Muscle layer of duodenum (tissue), 2 donors: ENCODE measurements around the gene PIK3R6.
"Not testable (repeated sequence)": the region's sequence is repeated elsewhere in the genome, so short reads cannot be mapped to it uniquely, and the experiment has no call there.

Experiments
- H3K27ac ChIP-seq: one replicate; pipeline ENCODE4 v1.7.0; 2013; ENCODE audit warnings: mild to moderate bottlenecking, low read length
- H3K27me3 ChIP-seq: one replicate; pipeline ENCODE4 v1.7.0; 2013; ENCODE audit warnings: low read depth, mild to moderate bottlenecking, control low read depth, low read length
- H3K36me3 ChIP-seq, 2 donors: one replicate each; pipeline ENCODE4 v1.7.0; 2013; ENCODE audit warnings: low read length in 2 of 2, control low read depth in 1 of 2, mild to moderate bottlenecking in 1 of 2; ENCODE audit not compliant: insufficient read depth in 2 of 2, control insufficient read depth in 1 of 2
- H3K4me1 ChIP-seq, 2 donors: one replicate each; pipeline ENCODE4 v1.7.0; 2013; ENCODE audit warnings: low read length in 2 of 2, mild to moderate bottlenecking in 2 of 2, control low read depth in 1 of 2, moderate library complexity in 1 of 2; ENCODE audit not compliant: insufficient read depth in 2 of 2, control insufficient read depth in 1 of 2
- H3K4me3 ChIP-seq, 2 donors: one replicate each; pipeline ENCODE4 v1.7.0; 2013; ENCODE audit warnings: low read length in 2 of 2, low read depth in 1 of 2, mild to moderate bottlenecking in 1 of 2
- H3K9me3 ChIP-seq, 2 donors: one replicate each; pipeline ENCODE4 v1.7.0; 2013; ENCODE audit warnings: low read length in 2 of 2, control low read depth in 1 of 2, mild to moderate bottlenecking in 1 of 2; ENCODE audit not compliant: control insufficient read depth in 1 of 2
- donor health status: healthy.

PIK3R6 gene

GRCh38 chr17:8856869-8857575 lies 10.5 kb downstream of the PIK3R6 start:
- H3K4me3 ChIP-seq, result no peak overlapping the region
- no peak overlapping the region for H3K27ac ChIP-seq
- H3K27me3 ChIP-seq, result no peaks in the 10 kb centered on the region

GRCh38 chr17:8856205-8856603 lies 11.3 kb downstream of the PIK3R6 start:
- not testable (repeated sequence) for H3K4me3 ChIP-seq, H3K9me3 ChIP-seq, H3K4me1 ChIP-seq, H3K27ac ChIP-seq, H3K27me3 ChIP-seq, H3K36me3 ChIP-seq

More at GRCh38 chr17:8856869-8857575, 10.5 kb downstream of the PIK3R6 start:
- Histone ChIP-seq H3K4me1 (peaks cover 0 to 3% of the 10 kb centered on the region in 2 donors), H3K9me3 (no peaks in the 10 kb centered on the region), H3K36me3 (no peaks in the 10 kb centered on the region)

GRCh38 chr17:8855477-8856204 lies 11.8 kb downstream of the PIK3R6 start:
- H3K4me1 ChIP-seq, result peaks cover 0 to 3% of the 10 kb centered on the region in 2 donors
- no peaks in the 10 kb centered on the region for H3K9me3 ChIP-seq
- H3K36me3 ChIP-seq, result no peaks in the 10 kb centered on the region
- no peak overlapping the region for H3K27ac ChIP-seq
- no peaks in the 10 kb centered on the region for H3K27me3 ChIP-seq
- H3K4me3 ChIP-seq, result no peak overlapping the region

- H3K4me3 ChIP-seq, result no peak overlapping the region
- no peaks in the 10 kb centered on the region for H3K4me1 ChIP-seq
- H3K27me3 ChIP-seq, result no peaks in the 10 kb centered on the region
- H3K36me3 ChIP-seq, result no peaks in the 10 kb centered on the region
- no peak overlapping the region for H3K27ac ChIP-seq
- no peaks in the 10 kb centered on the region for H3K9me3 ChIP-seq
Observed at GRCh38 chr17:8851600-8851999, 15.9 kb downstream of the PIK3R6 start.

- Histone ChIP-seq H3K27ac (no peak overlapping the region), H3K27me3 (no peaks in the 10 kb centered on the region), H3K9me3 (no peaks in the 10 kb centered on the region), H3K36me3 (no peaks in the 10 kb centered on the region), H3K4me3 (no peak overlapping the region), H3K4me1 (no peaks in the 10 kb centered on the region)
Observed at GRCh38 chr17:8849311-8850041, 18.0 kb downstream of the PIK3R6 start.

- H3K9me3 ChIP-seq, result no peaks in the 10 kb centered on the region
- H3K4me3 ChIP-seq, result no peak overlapping the region
- H3K27ac ChIP-seq, result no peak overlapping the region
- H3K36me3 ChIP-seq, result no peaks in the 10 kb centered on the region
- H3K27me3 ChIP-seq, result no peaks in the 10 kb centered on the region
- H3K4me1 ChIP-seq, result no peaks in the 10 kb centered on the region
Observed at GRCh38 chr17:8847891-8848290, 19.6 kb downstream of the PIK3R6 start.

GRCh38 chr17:8846768-8847211 lies 20.7 kb downstream of the PIK3R6 start:
- H3K36me3 ChIP-seq, result no peaks in the 10 kb centered on the region
- no peaks in the 10 kb centered on the region for H3K9me3 ChIP-seq
- H3K4me3 ChIP-seq, result no peak overlapping the region
- no peaks in the 10 kb centered on the region for H3K4me1 ChIP-seq
- no peak overlapping the region for H3K27ac ChIP-seq
- H3K27me3 ChIP-seq, result no peaks in the 10 kb centered on the region

GRCh38 chr17:8844229-8845218 lies 22.9 kb downstream of the PIK3R6 start:
- no peak overlapping the region for H3K27ac ChIP-seq
- no peak overlapping the region for H3K4me3 ChIP-seq
- no peaks in the 10 kb centered on the region for H3K36me3 ChIP-seq

GRCh38 chr17:8843344-8843743 lies 24.1 kb downstream of the PIK3R6 start:
- Histone ChIP-seq H3K27ac (no peak overlapping the region), H3K27me3 (no peaks in the 10 kb centered on the region), H3K9me3 (no peaks in the 10 kb centered on the region), H3K4me1 (no peaks in the 10 kb centered on the region), H3K4me3 (no peak overlapping the region), H3K36me3 (no peaks in the 10 kb centered on the region)

More at GRCh38 chr17:8844229-8845218, 22.9 kb downstream of the PIK3R6 start:
- H3K9me3 ChIP-seq, result no peaks in the 10 kb centered on the region
- no peaks in the 10 kb centered on the region for H3K4me1 ChIP-seq
- no peaks in the 10 kb centered on the region for H3K27me3 ChIP-seq

- H3K36me3 ChIP-seq, result no peaks in the 10 kb centered on the region
- no peaks in the 10 kb centered on the region for H3K27me3 ChIP-seq
- H3K9me3 ChIP-seq, result no peaks in the 10 kb centered on the region
- no peaks in the 10 kb centered on the region for H3K4me1 ChIP-seq
- H3K27ac ChIP-seq, result no peak overlapping the region
- H3K4me3 ChIP-seq, result no peak overlapping the region
Observed at GRCh38 chr17:8841844-8842243, 25.6 kb downstream of the PIK3R6 start.
